ENCODE data around the gene ADAP1. TPM values are rescaled to one million over a fixed set of nuclear protein-coding genes. Genes with fewer than 3 reads are reported as not detected.

Gene ADAP1
- total RNA-seq, 1 experiment from 2014 or later: 6.2 TPM

GRCh38 chr7:863106-863505 is 91.4 kb downstream of the ADAP1 start:
- peaks cover 68 to 94% (median 88%) of the 10 kb centered on the region in 3 experiments for H3K36me3 Mint-ChIP-seq (ENCODE audit: insufficient read depth in 1 of 3, low read depth in 3 of 3)
- no peak overlapping the region for H3K27ac ChIP-seq (ENCODE audit: insufficient read length, low read depth, low read length)
- TF ChIP-seq CTCF (conservative IDR thresholded peaks at IDR 0.05): no peak
- DNase-seq: no peak
- no peaks in the 10 kb centered on the region for H3K4me1 ChIP-seq (ENCODE audit: insufficient read depth, low read length)
- no peaks in the 10 kb centered on the region for H4K20me1 ChIP-seq (ENCODE audit: control insufficient read depth, insufficient read depth, insufficient read length)
- H4K8ac ChIP-seq (replicated peaks; ENCODE audit: insufficient read length, low read depth, low read length): no peak overlapping the region
- H3K27me3 Mint-ChIP-seq (ENCODE audit: low read depth): no peaks in the 10 kb centered on the region
- no peak overlapping the region for H4K5ac ChIP-seq (ENCODE audit: insufficient read length, low read depth, low read length)
- H3K4ac ChIP-seq (ENCODE audit: low read depth, low read length): no peak overlapping the region
- no peaks in the 10 kb centered on the region for H3K9me3 Mint-ChIP-seq
- H3K4me1 Mint-ChIP-seq: no peaks in the 10 kb centered on the region
- no peak overlapping the region for H3K4me2 ChIP-seq (ENCODE audit: insufficient read depth, insufficient read length, low read length)
- H3K79me1 ChIP-seq (ENCODE audit: insufficient read depth, low read depth, low read length, poor library complexity, severe bottlenecking): no peaks in the 10 kb centered on the region
- no peak overlapping the region for H3K18ac ChIP-seq (ENCODE audit: insufficient read length, low read depth, low read length)
- no peak overlapping the region for H3K56ac ChIP-seq (ENCODE audit: insufficient read length, low read depth, low read length)
- no peak overlapping the region for H2BK5ac ChIP-seq (ENCODE audit: insufficient read length, low read length)
- H2BK12ac ChIP-seq (ENCODE audit: insufficient read length, low read depth, low read length): no peak overlapping the region
- no peak overlapping the region for H2BK20ac ChIP-seq (ENCODE audit: low read depth, low read length, poor library complexity, severe bottlenecking)
- no peak overlapping the region for H4K91ac ChIP-seq (ENCODE audit: insufficient read length, low read depth, low read length)
- no peaks in the 10 kb centered on the region for H3K23me2 ChIP-seq (ENCODE audit: insufficient read length, low read depth, low read length, poor library complexity, severe bottlenecking)
- H3K79me2 ChIP-seq (ENCODE audit: insufficient read depth, low read length): no peaks in the 10 kb centered on the region
- no peak overlapping the region for H2BK120ac ChIP-seq (ENCODE audit: low read depth, low read length, poor library complexity, severe bottlenecking)
- no peaks in the 10 kb centered on the region for H3K9me3 ChIP-seq (ENCODE audit: control insufficient read depth, low read depth, low read length)
- no peak overlapping the region for H3K23ac ChIP-seq (ENCODE audit: insufficient read length, low read depth, low read length)
- H3K14ac ChIP-seq (ENCODE audit: insufficient read depth, low read length): no peak overlapping the region
- no peaks in the 10 kb centered on the region for H3K27me3 ChIP-seq (ENCODE audit: insufficient read depth, low read length)
- H3K4me3 Mint-ChIP-seq: no peak overlapping the region
- WGBS (ENCODE audit: extremely low coverage, insufficient read length, low lambda C conversion rate): no CpG with 5 or more reads among the region's 16 CpGs
- no peak overlapping the region for H2BK15ac ChIP-seq (ENCODE audit: low read depth, low read length)
- no peak overlapping the region for H3T11ph ChIP-seq (ENCODE audit: low read length)
- H3K27ac Mint-ChIP-seq: no peak overlapping the region; a peak in 1 of 7 replicates
- no peak overlapping the region for H2AK5ac ChIP-seq (ENCODE audit: insufficient read length, low read length)
- H3K9ac ChIP-seq (ENCODE audit: extremely low read depth, insufficient read length, low read length): no peak overlapping the region
- no peak overlapping the region for H2AFZ ChIP-seq (ENCODE audit: low read length)

All from H9 (cell line).